HG02973 (cell line): ENCODE measurements around the gene PPP1R14D.
A peak's percentile ranks its signal among the peaks of the same experiment; 100 is the strongest.

ENCODE experiments used
- ATAC-seq: cut with Tn5 transposase; IDR thresholded peaks from one replicate; pipeline ENCODE4 v1.9.1; 2021; ENCODE audit warnings: moderate library complexity; ENCODE audit not compliant: unreplicated experiment

PPP1R14D gene

GRCh38 chr15:40787991-40788390, 40.5 kb downstream of the PPP1R14D start:
- ATAC-seq = no peak

GRCh38 chr15:40787344-40787841, 41.1 kb downstream of the PPP1R14D start:
- ATAC-seq = no peak

- ATAC-seq = no peak
Measured at GRCh38 chr15:40785814-40786213, 42.7 kb downstream of the PPP1R14D start.

- no peak for ATAC-seq
Measured at GRCh38 chr15:40785164-40785563, 43.3 kb downstream of the PPP1R14D start.

- peak; percentile 58 for ATAC-seq
Measured at GRCh38 chr15:40782609-40783227, 45.8 kb downstream of the PPP1R14D start.

- ATAC-seq = no peak
Measured at GRCh38 chr15:40776537-40777141, 51.9 kb downstream of the PPP1R14D start.

- no peak for ATAC-seq
Measured at GRCh38 chr15:40775740-40776536, 52.6 kb downstream of the PPP1R14D start.

- no peak for ATAC-seq
Measured at GRCh38 chr15:40775007-40775406, 53.5 kb downstream of the PPP1R14D start.

GRCh38 chr15:40773902-40774301, 54.6 kb downstream of the PPP1R14D start:
- no peak for ATAC-seq

GRCh38 chr15:40773496-40773895, 55.0 kb downstream of the PPP1R14D start:
- no peak for ATAC-seq

- ATAC-seq = no peak
Measured at GRCh38 chr15:40772014-40772413, 56.5 kb downstream of the PPP1R14D start.

GRCh38 chr15:40771242-40771641, 57.3 kb downstream of the PPP1R14D start:
- no peak for ATAC-seq

- no peak for ATAC-seq
Measured at GRCh38 chr15:40770147-40770721, 58.3 kb downstream of the PPP1R14D start.

- no peak for ATAC-seq
Measured at GRCh38 chr15:40769274-40770146, 59.0 kb downstream of the PPP1R14D start, which contains the start of gene C15orf62. C15orf62 (plus strand) TSS chr15:40769980; CDS start chr15:40770496, 516 bp downstream.

- ATAC-seq = no peak
Measured at GRCh38 chr15:40768521-40769273, 59.8 kb downstream of the PPP1R14D start.

- no peak for ATAC-seq
Measured at GRCh38 chr15:40767838-40768500, 60.5 kb downstream of the PPP1R14D start.

GRCh38 chr15:40766906-40767837, 61.3 kb downstream of the PPP1R14D start:
- no peak for ATAC-seq

- no peak for ATAC-seq
Measured at GRCh38 chr15:40766194-40766815, 62.2 kb downstream of the PPP1R14D start.
